ENCODE measurements around the gene CNIH2.

GRCh38 chr11:66274219-66274618 is 3.8 kb upstream of the CNIH2 start:
- TF ChIP-seq, protein P1, sequence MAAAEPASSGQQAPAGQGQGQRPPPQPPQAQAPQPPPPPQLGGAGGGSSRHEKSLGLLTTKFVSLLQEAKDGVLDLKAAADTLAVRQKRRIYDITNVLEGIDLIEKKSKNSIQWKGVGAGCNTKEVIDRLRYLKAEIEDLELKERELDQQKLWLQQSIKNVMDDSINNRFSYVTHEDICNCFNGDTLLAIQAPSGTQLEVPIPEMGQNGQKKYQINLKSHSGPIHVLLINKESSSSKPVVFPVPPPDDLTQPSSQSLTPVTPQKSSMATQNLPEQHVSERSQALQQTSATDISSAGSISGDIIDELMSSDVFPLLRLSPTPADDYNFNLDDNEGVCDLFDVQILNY (CRISPR knock-in tag; IDR thresholded peaks at IDR 0.05), result no peak
- TF ChIP-seq CTCF (IDR thresholded peaks at IDR 0.05), result no peak
- TF ChIP-seq, protein P2, sequence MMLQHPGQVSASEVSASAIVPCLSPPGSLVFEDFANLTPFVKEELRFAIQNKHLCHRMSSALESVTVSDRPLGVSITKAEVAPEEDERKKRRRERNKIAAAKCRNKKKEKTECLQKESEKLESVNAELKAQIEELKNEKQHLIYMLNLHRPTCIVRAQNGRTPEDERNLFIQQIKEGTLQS (CRISPR knock-in tag; conservative IDR thresholded peaks at IDR 0.05), result no peak
- TF ChIP-seq E2F1 (CRISPR knock-in tag; IDR thresholded peaks at IDR 0.05), result no peak
- no peak for TF ChIP-seq NFYB (CRISPR knock-in tag; conservative IDR thresholded peaks at IDR 0.05; ENCODE audit: low read depth)
- TF ChIP-seq, protein P3, sequence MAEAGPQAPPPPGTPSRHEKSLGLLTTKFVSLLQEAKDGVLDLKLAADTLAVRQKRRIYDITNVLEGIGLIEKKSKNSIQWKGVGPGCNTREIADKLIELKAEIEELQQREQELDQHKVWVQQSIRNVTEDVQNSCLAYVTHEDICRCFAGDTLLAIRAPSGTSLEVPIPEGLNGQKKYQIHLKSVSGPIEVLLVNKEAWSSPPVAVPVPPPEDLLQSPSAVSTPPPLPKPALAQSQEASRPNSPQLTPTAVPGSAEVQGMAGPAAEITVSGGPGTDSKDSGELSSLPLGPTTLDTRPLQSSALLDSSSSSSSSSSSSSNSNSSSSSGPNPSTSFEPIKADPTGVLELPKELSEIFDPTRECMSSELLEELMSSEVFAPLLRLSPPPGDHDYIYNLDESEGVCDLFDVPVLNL (CRISPR knock-in tag; IDR thresholded peaks at IDR 0.05; ENCODE audit: borderline replicate concordance, low read depth), result no peak
- TF ChIP-seq USF1 (CRISPR knock-in tag; IDR thresholded peaks at IDR 0.05), result no peak
- no peak for TF ChIP-seq NR2C2 (CRISPR knock-in tag; IDR thresholded peaks at IDR 0.05)
- no peak for TF ChIP-seq ZNF121 (CRISPR knock-in tag; IDR thresholded peaks at IDR 0.05)
- TF ChIP-seq, protein P4, sequence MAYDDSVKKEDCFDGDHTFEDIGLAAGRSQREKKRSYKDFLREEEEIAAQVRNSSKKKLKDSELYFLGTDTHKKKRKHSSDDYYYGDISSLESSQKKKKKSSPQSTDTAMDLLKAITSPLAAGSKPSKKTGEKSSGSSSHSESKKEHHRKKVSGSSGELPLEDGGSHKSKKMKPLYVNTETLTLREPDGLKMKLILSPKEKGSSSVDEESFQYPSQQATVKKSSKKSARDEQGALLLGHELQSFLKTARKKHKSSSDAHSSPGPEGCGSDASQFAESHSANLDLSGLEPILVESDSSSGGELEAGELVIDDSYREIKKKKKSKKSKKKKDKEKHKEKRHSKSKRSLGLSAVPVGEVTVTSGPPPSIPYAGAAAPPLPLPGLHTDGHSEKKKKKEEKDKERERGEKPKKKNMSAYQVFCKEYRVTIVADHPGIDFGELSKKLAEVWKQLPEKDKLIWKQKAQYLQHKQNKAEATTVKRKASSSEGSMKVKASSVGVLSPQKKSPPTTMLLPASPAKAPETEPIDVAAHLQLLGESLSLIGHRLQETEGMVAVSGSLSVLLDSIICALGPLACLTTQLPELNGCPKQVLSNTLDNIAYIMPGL (CRISPR knock-in tag; IDR thresholded peaks at IDR 0.05), result no peak

Data from WTC11 (cell line).